Liver (tissue), 9 donors: ENCODE results near the gene MID2. TPM values are rescaled to one million over a fixed set of nuclear protein-coding genes. Genes with fewer than 3 reads are reported as not detected.
A peak's percentile ranks its signal among the peaks of the same experiment; 100 is the strongest.

Experiments used
- DNase-seq: peaks from one replicate; pipeline ENCODE4 v3.0.0-alpha.2; 2017; ENCODE audit warnings: low spot score
- H3K27ac ChIP-seq, 2 donors: one replicate each; pipeline ENCODE4 v1.7.0; 2013; ENCODE audit warnings: inconsistent platforms in 2 of 2, low read length in 2 of 2, control low read depth in 1 of 2, low read depth in 1 of 2, mild to moderate bottlenecking in 1 of 2
- H3K27me3 ChIP-seq, 4 donors: one replicate each; pipeline versions ENCODE4 v1.6.1 to v1.7.0; 2013; ENCODE audit warnings: low read length in 3 of 4, inconsistent platforms in 1 of 4, mild to moderate bottlenecking in 1 of 4, moderate library complexity in 1 of 4; ENCODE audit not compliant: control insufficient read depth in 4 of 4, insufficient read depth in 4 of 4
- H3K36me3 ChIP-seq, 4 donors: one replicate each; pipeline versions ENCODE4 v1.6.1 to v1.7.0; 2013; ENCODE audit warnings: low read length in 3 of 4, mild to moderate bottlenecking in 3 of 4, low read depth in 1 of 4, moderate library complexity in 1 of 4; ENCODE audit not compliant: control insufficient read depth in 4 of 4, insufficient read depth in 3 of 4
- H3K4me1 ChIP-seq, 4 donors: one replicate each; pipeline versions ENCODE4 v1.6.1 to v1.7.0; 2013; ENCODE audit warnings: low read length in 3 of 4, mild to moderate bottlenecking in 3 of 4, moderate library complexity in 1 of 4; ENCODE audit not compliant: control insufficient read depth in 4 of 4, insufficient read depth in 4 of 4
- H3K4me3 ChIP-seq, 3 donors: one replicate each; pipeline versions ENCODE4 v1.6.1 to v1.7.0; 2013; ENCODE audit warnings: low read length in 3 of 3, control low read depth in 1 of 3, low read depth in 1 of 3, mild to moderate bottlenecking in 1 of 3
- H3K9ac ChIP-seq, 2 donors: one replicate each; pipeline ENCODE4 v1.7.0; 2013; ENCODE audit warnings: low read length in 2 of 2, mild to moderate bottlenecking in 2 of 2, moderate library complexity in 2 of 2, control low read depth in 1 of 2, low read depth in 1 of 2
- H3K9me3 ChIP-seq, 4 donors: one replicate each; pipeline versions ENCODE4 v1.6.1 to v1.7.0; 2013; ENCODE audit warnings: low read length in 3 of 4; ENCODE audit not compliant: control insufficient read depth in 4 of 4
- ATF3 ChIP-seq: IDR thresholded peaks from 2 replicates; pipeline ENCODE4 v1.6.1; 2016; ENCODE audit warnings: antibody characterized with exemption
- EGR1 ChIP-seq, 2 donors: IDR thresholded peaks; 2 replicates each; pipeline ENCODE4 v1.6.1; 2016 to 2018; ENCODE audit warnings: antibody characterized with exemption in 2 of 2, low read depth in 2 of 2
- FOXA1 ChIP-seq: IDR thresholded peaks from 2 replicates; pipeline ENCODE4 v1.6.1; 2016; ENCODE audit warnings: antibody characterized with exemption
- FOXA2 ChIP-seq: IDR thresholded peaks from 2 replicates; pipeline ENCODE4 v1.6.1; 2016; ENCODE audit warnings: antibody characterized with exemption
- HNF4G ChIP-seq: IDR thresholded peaks from 2 replicates; pipeline ENCODE4 v1.6.1; 2016; ENCODE audit warnings: antibody characterized with exemption
- JUND ChIP-seq, 2 donors: IDR thresholded peaks; 2 replicates each; pipeline ENCODE4 v1.6.1; 2016; ENCODE audit warnings: antibody characterized with exemption in 2 of 2
- NR2F2 ChIP-seq: IDR thresholded peaks from 2 replicates; pipeline ENCODE4 v1.6.1; 2016; ENCODE audit warnings: antibody characterized with exemption
- RAD21 ChIP-seq, 2 donors: IDR thresholded peaks; 2 replicates each; pipeline ENCODE4 v1.6.1; 2016; ENCODE audit warnings: antibody characterized with exemption in 2 of 2, mild to moderate bottlenecking in 2 of 2
- REST ChIP-seq: IDR thresholded peaks from 2 replicates; pipeline ENCODE4 v1.6.1; 2016; ENCODE audit warnings: antibody characterized with exemption, mild to moderate bottlenecking
- RXRA ChIP-seq, 2 donors: IDR thresholded peaks; 2 replicates each; pipeline ENCODE4 v1.6.1; 2017 to 2018; ENCODE audit warnings: antibody characterized with exemption in 2 of 2, mild to moderate bottlenecking in 1 of 2
- SP1 ChIP-seq: IDR thresholded peaks from 2 replicates; pipeline ENCODE4 v1.6.1; 2018; ENCODE audit warnings: antibody characterized with exemption, mild to moderate bottlenecking
- TAF1 ChIP-seq: conservative IDR thresholded peaks from 2 replicates; pipeline ENCODE4 v1.6.1; 2016; ENCODE audit warnings: antibody characterized with exemption, mild to moderate bottlenecking
- YY1 ChIP-seq: IDR thresholded peaks from 2 replicates; pipeline ENCODE4 v1.6.1; 2016; ENCODE audit warnings: antibody characterized with exemption, mild to moderate bottlenecking
- ZBTB33 ChIP-seq: IDR thresholded peaks from 2 replicates; pipeline ENCODE4 v1.6.1; 2016; ENCODE audit warnings: antibody characterized with exemption
- WGBS: extraction: QIAGEN DNeasy Blood & Tissue Kit; methylation state at CpG from one replicate; pipeline ENCODE4 v1.1.7; 2013; 5-methylcytosine and 5-hydroxymethylcytosine counted together
- polyA plus RNA-seq, 2 donors: library from polyadenylated mRNA; stranded (reverse) in 1 of 2; unstranded in 1 of 2; fragments of 200-250 nt in 1 of 2; fragments of >200 nt in 1 of 2; fragmentation: Nextera tagmentation in 1 of 2; extraction: Ambion mirVana in 1 of 2; gene quantifications; one replicate each; pipeline versions ENCODE4 v1.2.1 to v1.2.3, GENCODE V29; 2013 to 2015
- total RNA-seq, 2 donors: library from RNA; depleted of rRNA; stranded (reverse); fragments of >200 nt; gene quantifications; one replicate each; pipeline ENCODE4 v1.2.3, GENCODE V29; 2014
- donor health status: healthy.
- donor health status: healthy.
- donor health status: healthy.
- donor health status: healthy.
- donor health status: healthy.

MID2 gene
- total and polyA plus RNA-seq, 4 donors, result 2.2 to 12.2 (median 3.7) TPM

GRCh38 chrX:107848591-107848990 is 22.9 kb downstream of the MID2 start:
- 84% methylated on average over 2 of the region's 2 CpGs for WGBS
- TF ChIP-seq YY1, result no peak
- no peak for TF ChIP-seq HNF4G
- Histone ChIP-seq H3K4me3 (no peak overlapping the region), H3K36me3 (no peaks in the 10 kb centered on the region), H3K9ac (no peak overlapping the region), H3K4me1 (peaks cover 0 to 5% (median 0%) of the 10 kb centered on the region in 4 donors), H3K27me3 (no peaks in the 10 kb centered on the region), H3K27ac (no peak overlapping the region), H3K9me3 (no peaks in the 10 kb centered on the region)
- DNase-seq, result no peak

- peaks cover 0 to 5% (median 0%) of the 10 kb centered on the region in 4 donors for H3K4me1 ChIP-seq
- no peak overlapping the region for H3K9ac ChIP-seq
- 44% methylated on average over 5 of the region's 5 CpGs for WGBS
- no peak for DNase-seq
- H3K9me3 ChIP-seq, result no peaks in the 10 kb centered on the region
- no peaks in the 10 kb centered on the region for H3K36me3 ChIP-seq
- peak in 1 of 2 donors; percentile 32 for TF ChIP-seq RAD21 (IDR thresholded peaks at IDR 0.05)
- TF ChIP-seq RXRA (IDR thresholded peaks at IDR 0.05), result no peak
- no peaks in the 10 kb centered on the region for H3K27me3 ChIP-seq
- no peak overlapping the region for H3K27ac ChIP-seq
- no peak overlapping the region for H3K4me3 ChIP-seq
Observed at GRCh38 chrX:107849747-107850421, 24.2 kb downstream of the MID2 start.

GRCh38 chrX:107850422-107850765 is 24.7 kb downstream of the MID2 start:
- TF ChIP-seq SP1 (no peak), RAD21 (IDR thresholded peaks at IDR 0.05) (no peak), HNF4G (no peak), JUND (IDR thresholded peaks at IDR 0.05) (no peak), FOXA2 (no peak), EGR1 (IDR thresholded peaks at IDR 0.05; ENCODE audit: low read depth in 2 of 2) (no peak), RXRA (IDR thresholded peaks at IDR 0.05) (no peak), TAF1 (no peak), REST (no peak)
- H3K27ac ChIP-seq, result no peak overlapping the region
- no peak overlapping the region for H3K4me3 ChIP-seq
- WGBS, result 84% methylated on average over 2 of the region's 2 CpGs
- H3K27me3 ChIP-seq, result no peaks in the 10 kb centered on the region
- no peaks in the 10 kb centered on the region for H3K36me3 ChIP-seq
- peaks cover 0 to 5% (median 0%) of the 10 kb centered on the region in 4 donors for H3K4me1 ChIP-seq
- DNase-seq, result no peak
- H3K9ac ChIP-seq, result no peak overlapping the region
- no peaks in the 10 kb centered on the region for H3K9me3 ChIP-seq

GRCh38 chrX:107851215-107851614 is 25.5 kb downstream of the MID2 start:
- no peak for DNase-seq
- H3K9me3 ChIP-seq, result no peaks in the 10 kb centered on the region
- H3K27me3 ChIP-seq, result no peaks in the 10 kb centered on the region
- no peak overlapping the region for H3K27ac ChIP-seq
- H3K36me3 ChIP-seq, result no peaks in the 10 kb centered on the region
- peaks cover 0 to 5% (median 0%) of the 10 kb centered on the region in 4 donors for H3K4me1 ChIP-seq
- H3K9ac ChIP-seq, result no peak overlapping the region
- WGBS, result 87% methylated on average over 2 of the region's 2 CpGs
- no peak overlapping the region for H3K4me3 ChIP-seq
- TF ChIP-seq ZBTB33, result no peak
- no peak for TF ChIP-seq JUND (IDR thresholded peaks at IDR 0.05)
- no peak for TF ChIP-seq FOXA1
- no peak for TF ChIP-seq RAD21 (IDR thresholded peaks at IDR 0.05)
- no peak for TF ChIP-seq REST
- no peak for TF ChIP-seq ATF3
- no peak for TF ChIP-seq FOXA2
- no peak for TF ChIP-seq NR2F2
